Thoracic aorta (tissue), 2 donors: Measurements from ENCODE around the gene CCR7. TPM values are rescaled to one million over a fixed set of nuclear protein-coding genes. Genes with fewer than 3 reads are reported as not detected.

Source experiments
- ATAC-seq: fragments of 150-250 bp; one replicate; pipeline ENCODE4 v1.8.0; 2017; ENCODE audit warnings: low read depth; ENCODE audit not compliant: insufficient number of reproducible peaks, low FRiP score
- DNase-seq: peaks from one replicate; pipeline ENCODE4 v3.0.0-alpha.2; 2020; ENCODE audit warnings: low spot score
- H3K27ac ChIP-seq, 2 donors: fragments of 200-600 bp; sonication (generic); 1 replicate in 1 of 2; 2 replicates in 1 of 2; pipeline ENCODE4 v1.5.1; 2016; ENCODE audit warnings: mild to moderate bottlenecking in 2 of 2, moderate library complexity in 2 of 2
- H3K27me3 ChIP-seq: fragments of 200-600 bp; sonication (generic); replicated peaks from 2 replicates; pipeline ENCODE4 v1.6.0; 2016; ENCODE audit warnings: mild to moderate bottlenecking; ENCODE audit not compliant: insufficient read depth
- H3K36me3 ChIP-seq: fragments of 200-600 bp; sonication (generic); one replicate; pipeline ENCODE4 v1.5.1; 2016
- H3K4me1 ChIP-seq, 2 donors: fragments of 200-600 bp; sonication (generic); 1 replicate in 1 of 2; 2 replicates in 1 of 2; pipeline versions ENCODE4 v1.5.1 to v1.6.0; 2016; ENCODE audit warnings: low read depth in 2 of 2, mild to moderate bottlenecking in 1 of 2; ENCODE audit not compliant: control insufficient read depth in 1 of 2
- H3K4me3 ChIP-seq: fragments of 200-600 bp; sonication (generic); 2 replicates; pipeline ENCODE4 v1.5.1; 2016; ENCODE audit warnings: mild to moderate bottlenecking
- H3K9me3 ChIP-seq: fragments of 200-600 bp; sonication (generic); 2 replicates; pipeline ENCODE4 v1.5.1; 2016
- total RNA-seq, 2 donors: library from RNA; depleted of rRNA; stranded (reverse); fragments of >200 nt; gene quantifications; one replicate each; pipeline versions ENCODE4 v1.1.0 to v1.2.3, GENCODE V29; 2016
- TF ChIP-seq, protein P1 (sequence below): fragments of 200-600 bp; sonication (generic); IDR thresholded peaks from one replicate; pipeline ENCODE4 v1.5.1; 2019; ENCODE audit warnings: antibody characterized with exemption

CCR7 gene
- total RNA-seq, 2 donors from 2014 or later, result not detected

GRCh38 chr17:40554646-40555295 is 10.5 kb downstream of the CCR7 start:
- DNase-seq, result no peak
- Histone ChIP-seq H3K27me3 (no peaks in the 10 kb centered on the region), H3K36me3 (no peaks in the 10 kb centered on the region), H3K4me3 (no peak overlapping the region), H3K4me1 (peaks cover 9 to 17% of the 10 kb centered on the region in 2 donors), H3K27ac (peak overlapping the region in 1 of 2 donors; percentile 48), H3K9me3 (no peaks in the 10 kb centered on the region)
- ATAC-seq, result no peak
- TF ChIP-seq, protein P1, sequence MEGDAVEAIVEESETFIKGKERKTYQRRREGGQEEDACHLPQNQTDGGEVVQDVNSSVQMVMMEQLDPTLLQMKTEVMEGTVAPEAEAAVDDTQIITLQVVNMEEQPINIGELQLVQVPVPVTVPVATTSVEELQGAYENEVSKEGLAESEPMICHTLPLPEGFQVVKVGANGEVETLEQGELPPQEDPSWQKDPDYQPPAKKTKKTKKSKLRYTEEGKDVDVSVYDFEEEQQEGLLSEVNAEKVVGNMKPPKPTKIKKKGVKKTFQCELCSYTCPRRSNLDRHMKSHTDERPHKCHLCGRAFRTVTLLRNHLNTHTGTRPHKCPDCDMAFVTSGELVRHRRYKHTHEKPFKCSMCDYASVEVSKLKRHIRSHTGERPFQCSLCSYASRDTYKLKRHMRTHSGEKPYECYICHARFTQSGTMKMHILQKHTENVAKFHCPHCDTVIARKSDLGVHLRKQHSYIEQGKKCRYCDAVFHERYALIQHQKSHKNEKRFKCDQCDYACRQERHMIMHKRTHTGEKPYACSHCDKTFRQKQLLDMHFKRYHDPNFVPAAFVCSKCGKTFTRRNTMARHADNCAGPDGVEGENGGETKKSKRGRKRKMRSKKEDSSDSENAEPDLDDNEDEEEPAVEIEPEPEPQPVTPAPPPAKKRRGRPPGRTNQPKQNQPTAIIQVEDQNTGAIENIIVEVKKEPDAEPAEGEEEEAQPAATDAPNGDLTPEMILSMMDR, result no peak

DNA sequence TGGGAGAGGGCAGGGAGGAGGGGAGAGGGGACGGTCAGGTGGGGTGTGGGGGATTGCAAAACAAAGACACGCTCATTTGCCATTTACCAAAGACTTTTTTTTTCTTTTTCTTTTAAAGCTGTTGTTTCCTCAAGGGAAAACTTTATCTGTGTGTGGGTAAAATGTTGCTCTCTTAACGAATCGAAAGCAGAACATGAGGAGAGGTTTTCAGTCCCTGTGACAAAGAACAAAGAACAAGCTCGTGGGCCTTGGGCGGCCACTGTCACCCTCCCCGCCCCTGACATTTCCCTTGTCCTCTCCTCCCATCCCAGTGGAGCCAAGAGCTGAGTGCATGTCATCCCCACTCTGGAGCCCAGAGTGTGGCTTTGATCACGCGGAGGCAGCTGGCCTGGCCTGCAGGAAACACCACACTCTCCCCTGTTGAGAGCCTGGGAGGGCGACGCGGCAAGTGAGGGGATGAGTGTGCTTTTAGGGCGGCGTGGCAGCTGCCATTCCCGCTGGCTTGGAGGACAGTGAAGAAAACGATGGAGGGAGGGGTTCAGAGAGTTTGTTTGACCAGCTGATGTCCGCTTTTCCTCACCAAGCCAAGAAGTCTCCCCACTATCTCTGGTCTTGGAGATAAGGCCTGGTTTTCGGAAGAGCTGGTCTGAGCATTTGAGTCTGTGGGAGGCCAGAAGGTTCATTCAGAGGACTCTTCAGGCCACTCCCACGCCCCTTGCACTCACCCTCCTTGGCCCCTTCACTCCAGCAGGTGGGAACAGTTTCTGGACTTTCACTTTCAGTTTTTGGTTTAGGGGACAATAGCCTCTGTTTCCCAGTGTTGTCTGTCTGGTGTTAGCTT is 11.4 kb downstream of the CCR7 start:
- peak overlapping the region; percentile 49 for H3K4me3 ChIP-seq
- no peak for ATAC-seq

DNA sequence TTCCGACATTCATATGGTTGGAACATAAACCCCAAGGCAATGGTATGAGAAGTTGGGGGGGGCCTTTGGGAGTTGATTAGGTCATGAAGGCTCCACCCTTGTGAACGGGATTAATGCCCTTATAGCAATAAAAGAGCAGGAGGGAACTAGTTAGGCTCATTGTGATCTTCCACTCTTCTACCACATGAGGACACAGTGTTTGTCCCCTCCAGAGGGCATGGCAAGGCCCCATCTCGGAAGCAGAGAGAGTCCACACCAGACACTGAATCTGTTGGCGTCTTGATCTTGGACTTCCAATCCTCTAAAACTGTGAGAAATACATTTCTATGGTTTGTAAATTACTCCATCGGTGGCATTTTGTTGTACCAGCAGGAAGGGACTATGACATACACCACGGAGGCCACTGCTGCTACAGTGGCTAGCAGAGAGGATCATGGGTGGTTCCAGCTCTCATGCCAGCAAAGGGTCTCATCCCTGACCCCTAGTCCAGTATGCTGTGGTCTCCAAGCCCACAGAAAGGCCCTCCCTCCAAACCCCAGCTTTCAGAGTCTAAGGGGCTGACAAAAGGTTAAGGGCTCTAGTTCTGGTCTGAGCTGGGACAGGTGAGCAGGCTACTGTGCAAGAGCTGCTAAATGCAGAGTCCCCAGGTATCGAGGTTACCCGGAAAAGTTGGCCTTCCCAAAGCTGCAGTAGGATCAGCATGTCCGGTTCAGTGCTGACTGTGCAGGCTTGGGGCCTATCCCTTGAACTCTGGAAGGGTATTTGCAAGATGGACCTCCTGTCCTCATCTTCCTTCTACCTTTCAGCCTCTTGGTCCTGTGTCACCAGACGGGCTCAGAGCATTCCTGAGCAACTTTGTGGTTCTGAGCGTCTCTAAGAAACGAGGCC is 12.2 kb downstream of the CCR7 start:
- DNase-seq (no peak), ATAC-seq (no peak)
- H3K4me1 ChIP-seq, result peaks cover 9 to 16% of the 10 kb centered on the region in 2 donors
- H3K27me3 ChIP-seq, result no peaks in the 10 kb centered on the region
- H3K36me3 ChIP-seq, result no peaks in the 10 kb centered on the region
- TF ChIP-seq, protein P1, result no peak
- peak overlapping the region; percentile 28 to 48 for H3K27ac ChIP-seq
- no peaks in the 10 kb centered on the region for H3K9me3 ChIP-seq
- H3K4me3 ChIP-seq, result no peak overlapping the region

More for the DNA sequence above, 11.4 kb downstream of the CCR7 start:
- H3K4me1 ChIP-seq, result peaks cover 9 to 16% of the 10 kb centered on the region in 2 donors
- no peaks in the 10 kb centered on the region for H3K9me3 ChIP-seq
- DNase-seq, result no peak
- TF ChIP-seq, protein P1, result no peak
- H3K27ac ChIP-seq, result peak overlapping the region in 1 of 2 donors; percentile 48
- H3K36me3 ChIP-seq, result no peaks in the 10 kb centered on the region
- H3K27me3 ChIP-seq, result no peaks in the 10 kb centered on the region

GRCh38 chr17:40551879-40552768 is 13.1 kb downstream of the CCR7 start:
- Histone ChIP-seq H3K4me3 (no peak overlapping the region), H3K27ac (peak overlapping the region; percentile 35 to 48), H3K36me3 (no peaks in the 10 kb centered on the region), H3K4me1 (peaks cover 9 to 16% of the 10 kb centered on the region in 2 donors), H3K9me3 (no peaks in the 10 kb centered on the region), H3K27me3 (no peaks in the 10 kb centered on the region)
- TF ChIP-seq, protein P1, result no peak
- ATAC-seq (no peak), DNase-seq (no peak)
